ENCODE measurements around the gene GNB3. TPM values are rescaled to one million over a fixed set of nuclear protein-coding genes. Genes with fewer than 3 reads are reported as not detected.

Gene GNB3
- polyA plus RNA-seq, 4 donors = 1.0 to 5.5 (median 3.2) TPM; not detected in 1

- no peak for DNase-seq
- no peak for FAIRE-seq
- peaks cover 0 to 30% (median 7%) of the 10 kb centered on the region in 3 donors for H3K4me1 ChIP-seq (ENCODE audit: control insufficient read depth in 3 of 3, insufficient read depth in 2 of 3, low read depth in 1 of 3, low read length in 2 of 3)
Measured at GRCh38 chr12:6826125-6826733, 14.5 kb upstream of the GNB3 start.

GRCh38 chr12:6826734-6827436 lies 13.8 kb upstream of the GNB3 start:
- Histone ChIP-seq H3K9me3 (ENCODE audit: control insufficient read depth in 2 of 2, insufficient read depth in 1 of 2, low read depth in 1 of 2, low read length in 1 of 2) (no peaks in the 10 kb centered on the region), H3K4me3 (ENCODE audit: low read depth in 1 of 3, low read length in 3 of 3) (no peak overlapping the region), H3K27ac (ENCODE audit: low read depth in 1 of 3, low read length in 2 of 3) (peak overlapping the region in 1 of 3 donors; percentile 9), H3K27me3 (ENCODE audit: control insufficient read depth in 3 of 3, insufficient read depth in 3 of 3, low read length in 3 of 3) (peaks cover 0 to 53% (median 2%) of the 10 kb centered on the region in 3 donors), H3K36me3 (ENCODE audit: control insufficient read depth in 3 of 3, insufficient read depth in 2 of 3, low read depth in 1 of 3, low read length in 3 of 3) (peaks cover 0 to 26% (median 0%) of the 10 kb centered on the region in 3 donors), H3K4me1 (ENCODE audit: control insufficient read depth in 3 of 3, insufficient read depth in 2 of 3, low read depth in 1 of 3, low read length in 2 of 3) (peaks cover 0 to 25% (median 7%) of the 10 kb centered on the region in 3 donors)
- no peak for DNase-seq
- no peak for FAIRE-seq
- WGBS, 3 donors = 76 to 82% (median 76%) methylated on average over 19 to 22 of the region's 22 CpGs

More at GRCh38 chr12:6826125-6826733, 14.5 kb upstream of the GNB3 start:
- Histone ChIP-seq H3K4me3 (ENCODE audit: low read depth in 1 of 3, low read length in 3 of 3) (no peak overlapping the region), H3K27me3 (ENCODE audit: control insufficient read depth in 3 of 3, insufficient read depth in 3 of 3, low read length in 3 of 3) (peaks cover 0 to 56% (median 2%) of the 10 kb centered on the region in 3 donors), H3K9me3 (ENCODE audit: control insufficient read depth in 2 of 2, insufficient read depth in 1 of 2, low read depth in 1 of 2, low read length in 1 of 2) (no peaks in the 10 kb centered on the region), H3K36me3 (ENCODE audit: control insufficient read depth in 3 of 3, insufficient read depth in 2 of 3, low read depth in 1 of 3, low read length in 3 of 3) (peaks cover 0 to 19% (median 0%) of the 10 kb centered on the region in 3 donors), H3K27ac (ENCODE audit: low read depth in 1 of 3, low read length in 2 of 3) (no peak overlapping the region)
- 74 to 81% (median 78%) methylated on average over 17 of the region's 17 CpGs for WGBS, 3 donors

- FAIRE-seq (no peak), DNase-seq (peak; percentile 60 to 85)
- Histone ChIP-seq H3K36me3 (ENCODE audit: control insufficient read depth in 3 of 3, insufficient read depth in 2 of 3, low read depth in 1 of 3, low read length in 3 of 3) (peaks cover 0 to 31% (median 0%) of the 10 kb centered on the region in 3 donors), H3K9me3 (ENCODE audit: control insufficient read depth in 2 of 2, insufficient read depth in 1 of 2, low read depth in 1 of 2, low read length in 1 of 2) (no peaks in the 10 kb centered on the region), H3K27me3 (ENCODE audit: control insufficient read depth in 3 of 3, insufficient read depth in 3 of 3, low read length in 3 of 3) (peaks cover 0 to 47% (median 2%) of the 10 kb centered on the region in 3 donors), H3K4me1 (ENCODE audit: control insufficient read depth in 3 of 3, insufficient read depth in 2 of 3, low read depth in 1 of 3, low read length in 2 of 3) (peaks cover 0 to 19% (median 7%) of the 10 kb centered on the region in 3 donors), H3K4me3 (ENCODE audit: low read depth in 1 of 3, low read length in 3 of 3) (no peak overlapping the region), H3K27ac (ENCODE audit: low read depth in 1 of 3, low read length in 2 of 3) (peak overlapping the region in 1 of 3 donors; percentile 9)
- WGBS, 3 donors = 5 to 13% (median 7%) methylated on average over 8 of the region's 8 CpGs
Measured at GRCh38 chr12:6827437-6827911, 13.3 kb upstream of the GNB3 start.

DNA sequence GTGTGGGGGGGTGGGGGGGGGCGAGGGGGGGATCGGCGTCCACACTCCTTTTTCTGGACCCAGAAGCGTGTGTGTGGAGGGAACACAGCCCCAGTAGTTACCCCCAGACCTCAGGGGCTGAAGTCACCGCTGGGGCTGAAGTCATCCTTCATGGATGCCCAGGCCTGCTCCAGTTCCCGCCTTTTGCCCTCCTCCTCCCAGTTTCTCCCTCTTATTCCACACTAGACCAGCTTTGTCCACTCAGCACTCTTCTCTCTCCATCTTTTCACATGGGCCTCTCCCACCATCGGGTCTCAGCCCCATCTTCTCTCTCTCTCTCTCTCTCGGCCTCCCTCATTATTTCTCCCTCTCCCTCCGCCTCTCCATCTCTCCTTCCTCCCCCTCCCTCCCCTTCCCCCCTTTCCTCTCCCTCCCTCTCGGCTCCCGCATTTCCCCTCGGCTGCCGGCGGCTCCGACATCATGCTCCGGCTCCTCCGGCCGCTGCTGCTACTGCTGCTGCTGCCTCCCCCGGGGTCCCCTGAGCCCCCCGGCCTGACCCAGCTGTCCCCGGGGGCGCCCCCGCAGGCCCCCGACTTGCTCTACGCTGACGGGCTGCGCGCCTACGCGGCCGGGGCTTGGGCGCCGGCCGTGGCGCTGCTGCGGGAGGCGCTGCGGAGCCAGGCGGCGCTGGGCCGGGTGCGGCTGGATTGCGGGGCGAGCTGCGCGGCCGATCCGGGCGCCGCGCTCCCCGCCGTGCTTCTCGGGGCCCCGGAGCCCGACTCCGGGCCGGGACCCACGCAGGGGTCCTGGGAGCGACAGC lies 12.5 kb upstream of the GNB3 start, which contains the start of gene P3H3:
Gene P3H3 (plus strand): TSS at position 426 of the 799 bp plus-strand sequence. CDS start 34 bp downstream, at position 460.
- Histone ChIP-seq H3K4me1 (ENCODE audit: control insufficient read depth in 3 of 3, insufficient read depth in 2 of 3, low read depth in 1 of 3, low read length in 2 of 3) (peaks cover 0 to 19% (median 7%) of the 10 kb centered on the region in 3 donors), H3K36me3 (ENCODE audit: control insufficient read depth in 3 of 3, insufficient read depth in 2 of 3, low read depth in 1 of 3, low read length in 3 of 3) (peaks cover 0 to 31% (median 0%) of the 10 kb centered on the region in 3 donors), H3K27ac (ENCODE audit: low read depth in 1 of 3, low read length in 2 of 3) (peak within 1 kb of the TSS in 2 of 3 donors; percentile 67 to 85), H3K9me3 (ENCODE audit: control insufficient read depth in 2 of 2, insufficient read depth in 1 of 2, low read depth in 1 of 2, low read length in 1 of 2) (no peaks in the 10 kb centered on the region), H3K4me3 (ENCODE audit: low read depth in 1 of 3, low read length in 3 of 3) (peak within 1 kb of the TSS; percentile 48 to 96 (median 57)), H3K27me3 (ENCODE audit: control insufficient read depth in 3 of 3, insufficient read depth in 3 of 3, low read length in 3 of 3) (peaks cover 0 to 40% (median 2%) of the 10 kb centered on the region in 3 donors)
- no peak for FAIRE-seq
- 0 to 2% (median 2%) methylated on average over 38 to 60 of the region's 60 CpGs for WGBS, 3 donors
- DNase-seq = peak in 1 of 2 donors; percentile 70

GRCh38 chr12:6828781-6829535 lies 11.8 kb upstream of the GNB3 start:
- Histone ChIP-seq H3K36me3 (ENCODE audit: control insufficient read depth in 3 of 3, insufficient read depth in 2 of 3, low read depth in 1 of 3, low read length in 3 of 3) (peaks cover 0 to 39% (median 0%) of the 10 kb centered on the region in 3 donors), H3K27me3 (ENCODE audit: control insufficient read depth in 3 of 3, insufficient read depth in 3 of 3, low read length in 3 of 3) (peaks cover 0 to 32% (median 2%) of the 10 kb centered on the region in 3 donors), H3K9me3 (ENCODE audit: control insufficient read depth in 2 of 2, insufficient read depth in 1 of 2, low read depth in 1 of 2, low read length in 1 of 2) (no peaks in the 10 kb centered on the region), H3K27ac (ENCODE audit: low read depth in 1 of 3, low read length in 2 of 3) (peak overlapping the region in 2 of 3 donors; percentile 67 to 85), H3K4me3 (ENCODE audit: low read depth in 1 of 3, low read length in 3 of 3) (peak overlapping the region; percentile 48 to 96 (median 57)), H3K4me1 (ENCODE audit: control insufficient read depth in 3 of 3, insufficient read depth in 2 of 3, low read depth in 1 of 3, low read length in 2 of 3) (peaks cover 0 to 23% (median 7%) of the 10 kb centered on the region in 3 donors)
- DNase-seq = peak in 1 of 2 donors; percentile 84
- FAIRE-seq = no peak
- WGBS, 3 donors = 0 to 2% (median 1%) methylated on average over 57 to 71 of the region's 71 CpGs

DNA sequence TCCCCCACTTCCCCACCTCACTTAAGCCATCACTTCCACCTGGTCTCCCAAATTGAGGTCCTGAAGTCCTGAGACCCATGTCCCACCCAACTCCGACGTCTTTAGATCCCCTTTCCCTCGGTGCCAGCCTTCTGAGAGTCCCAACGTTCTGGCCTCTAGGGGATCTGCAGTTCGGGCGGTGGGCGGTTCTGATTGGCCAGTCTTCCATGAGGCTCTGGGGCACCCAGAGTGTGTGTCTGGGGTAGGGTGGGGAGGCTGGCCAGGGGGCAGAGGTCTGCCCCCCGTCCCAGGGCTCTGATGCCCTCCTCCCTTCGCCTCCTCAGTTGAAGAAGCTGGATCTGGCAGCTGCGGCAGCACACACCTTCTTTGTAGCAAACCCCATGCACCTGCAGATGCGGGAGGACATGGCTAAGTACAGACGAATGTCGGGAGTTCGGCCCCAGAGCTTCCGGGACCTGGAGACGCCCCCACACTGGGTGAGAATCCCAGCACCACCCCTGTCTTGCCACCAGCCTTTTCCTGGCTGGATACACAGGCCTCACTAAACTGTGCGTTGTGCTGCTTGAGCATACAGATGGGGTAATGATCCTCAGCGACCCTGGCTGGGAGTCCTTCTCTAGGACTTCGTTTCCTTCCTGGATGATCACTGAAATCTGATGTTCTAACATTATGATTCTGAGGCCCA lies 11.0 kb upstream of the GNB3 start:
- H3K4me3 ChIP-seq (ENCODE audit: low read depth in 1 of 3, low read length in 3 of 3) = peak overlapping the region in 2 of 3 donors; percentile 57 to 96
- DNase-seq (no peak), FAIRE-seq (no peak)
- peak overlapping the region in 1 of 3 donors; percentile 85 for H3K27ac ChIP-seq (ENCODE audit: low read depth in 1 of 3, low read length in 2 of 3)
- H3K27me3 ChIP-seq (ENCODE audit: control insufficient read depth in 3 of 3, insufficient read depth in 3 of 3, low read length in 3 of 3) = peaks cover 0 to 25% (median 0%) of the 10 kb centered on the region in 3 donors
- H3K4me1 ChIP-seq (ENCODE audit: control insufficient read depth in 3 of 3, insufficient read depth in 2 of 3, low read depth in 1 of 3, low read length in 2 of 3) = peaks cover 0 to 25% (median 7%) of the 10 kb centered on the region in 3 donors
- no peaks in the 10 kb centered on the region for H3K9me3 ChIP-seq (ENCODE audit: control insufficient read depth in 2 of 2, insufficient read depth in 1 of 2, low read depth in 1 of 2, low read length in 1 of 2)
- peaks cover 0 to 40% (median 0%) of the 10 kb centered on the region in 3 donors for H3K36me3 ChIP-seq (ENCODE audit: control insufficient read depth in 3 of 3, insufficient read depth in 2 of 3, low read depth in 1 of 3, low read length in 3 of 3)
- WGBS, 3 donors = 24 to 44% (median 30%) methylated on average over 18 to 19 of the region's 19 CpGs

GRCh38 chr12:6830286-6830890 lies 10.3 kb upstream of the GNB3 start:
- Histone ChIP-seq H3K27me3 (ENCODE audit: control insufficient read depth in 3 of 3, insufficient read depth in 3 of 3, low read length in 3 of 3) (peaks cover 0 to 18% (median 0%) of the 10 kb centered on the region in 3 donors), H3K27ac (ENCODE audit: low read depth in 1 of 3, low read length in 2 of 3) (no peak overlapping the region), H3K36me3 (ENCODE audit: control insufficient read depth in 3 of 3, insufficient read depth in 2 of 3, low read depth in 1 of 3, low read length in 3 of 3) (peaks cover 0 to 40% (median 0%) of the 10 kb centered on the region in 3 donors), H3K9me3 (ENCODE audit: control insufficient read depth in 2 of 2, insufficient read depth in 1 of 2, low read depth in 1 of 2, low read length in 1 of 2) (no peaks in the 10 kb centered on the region), H3K4me3 (ENCODE audit: low read depth in 1 of 3, low read length in 3 of 3) (no peak overlapping the region), H3K4me1 (ENCODE audit: control insufficient read depth in 3 of 3, insufficient read depth in 2 of 3, low read depth in 1 of 3, low read length in 2 of 3) (peaks cover 0 to 23% (median 7%) of the 10 kb centered on the region in 3 donors)
- 79 to 91% (median 88%) methylated on average over 11 of the region's 11 CpGs for WGBS, 3 donors
- DNase-seq (no peak), FAIRE-seq (no peak)

Data from small intestine (tissue), 7 donors.